Keratinocyte (primary cell): ENCODE results near the gene PDF. TPM values are rescaled to one million over a fixed set of nuclear protein-coding genes. Genes with fewer than 3 reads are reported as not detected.

Source experiments
- DNase-seq: peaks from one replicate; pipeline ENCODE4 v3.0.0-alpha.2; 2011; ENCODE audit warnings: low read depth, missing footprints, low spot score
- FAIRE-seq: peaks from 2 replicates; lab custom pipeline; 2011; peaks lifted over from hg19 to GRCh38; lab: Jason Lieb, UNC
- H2AFZ ChIP-seq: 2 replicates; pipeline ENCODE4 v1.6.0; 2012; ENCODE audit warnings: low read length, control low read depth, inconsistent platforms; ENCODE audit not compliant: control insufficient read depth
- H3K27ac ChIP-seq: 2 replicates; pipeline ENCODE4 v1.5.1; 2011; ENCODE audit warnings: low read length; ENCODE audit not compliant: control insufficient read depth, insufficient read depth
- H3K27me3 ChIP-seq: 3 replicates; pipeline ENCODE4 v1.6.0; 2011; ENCODE audit warnings: low read length; ENCODE audit not compliant: control insufficient read depth, insufficient read depth; ENCODE audit errors: extremely low read depth
- H3K36me3 ChIP-seq, 2 experiments: 2 replicates in 1 of 2; 3 replicates in 1 of 2; pipeline ENCODE4 v1.5.1; 2011; ENCODE audit warnings: low read length in 2 of 2, mild to moderate bottlenecking in 1 of 2; ENCODE audit not compliant: control insufficient read depth in 2 of 2, insufficient read depth in 2 of 2; ENCODE audit errors: extremely low read depth in 1 of 2
- H3K4me1 ChIP-seq: 3 replicates; pipeline ENCODE4 v1.5.1; 2011; ENCODE audit warnings: low read length; ENCODE audit not compliant: control insufficient read depth, insufficient read depth; ENCODE audit errors: extremely low read depth
- H3K4me2 ChIP-seq: 3 replicates; pipeline ENCODE4 v1.6.0; 2011; ENCODE audit warnings: low read depth, low read length; ENCODE audit not compliant: control insufficient read depth, insufficient read depth; ENCODE audit errors: extremely low read depth
- H3K4me3 ChIP-seq, 3 experiments: fragments of 200-600 bp in 1 of 3; sonication (generic) in 1 of 3; 2 replicates in 2 of 3; 3 replicates in 1 of 3; pipeline ENCODE4 v1.5.1; 2011 to 2016; ENCODE audit warnings: low read length in 3 of 3, mild to moderate bottlenecking in 3 of 3, control low read depth in 2 of 3, inconsistent platforms in 1 of 3, low read depth in 1 of 3, mixed read lengths in 1 of 3, mixed run types in 1 of 3, moderate library complexity in 1 of 3; ENCODE audit not compliant: control insufficient read depth in 2 of 3, insufficient read depth in 2 of 3; ENCODE audit errors: extremely low read depth in 1 of 3
- H3K79me2 ChIP-seq: 2 replicates; pipeline ENCODE4 v1.6.0; 2012; ENCODE audit warnings: low read length; ENCODE audit not compliant: control insufficient read depth, insufficient read depth
- H3K9ac ChIP-seq: 3 replicates; pipeline ENCODE4 v1.6.0; 2011; ENCODE audit warnings: low read length; ENCODE audit not compliant: control insufficient read depth, insufficient read depth; ENCODE audit errors: extremely low read depth
- H3K9me1 ChIP-seq: 3 replicates; pipeline ENCODE4 v1.6.0; 2011; ENCODE audit warnings: low read length; ENCODE audit not compliant: control insufficient read depth, insufficient read depth; ENCODE audit errors: extremely low read depth
- H3K9me3 ChIP-seq: 2 replicates; pipeline ENCODE4 v1.5.1; 2012; ENCODE audit warnings: low read depth, low read length; ENCODE audit not compliant: control insufficient read depth
- H4K20me1 ChIP-seq: 3 replicates; pipeline ENCODE4 v1.6.0; 2011; ENCODE audit warnings: low read length; ENCODE audit not compliant: control insufficient read depth, insufficient read depth; ENCODE audit errors: extremely low read depth
- CTCF ChIP-seq, 3 experiments: IDR thresholded peaks in 1 of 3; conservative IDR thresholded peaks in 1 of 3; optimal IDR thresholded peaks in 1 of 3; 2 replicates in 2 of 3; 3 replicates in 1 of 3; pipeline versions ENCODE3 to v1.5.1; 2011; ENCODE audit warnings: low read length in 3 of 3, mild to moderate bottlenecking in 3 of 3, moderate library complexity in 2 of 3, control low read depth in 1 of 3, inconsistent platforms in 1 of 3; ENCODE audit not compliant: insufficient read depth in 2 of 3; ENCODE audit errors: extremely low read depth in 1 of 3
- EZH2 ChIP-seq: IDR thresholded peaks from one replicate; pipeline ENCODE4 v1.6.1; 2012; ENCODE audit warnings: inconsistent platforms, mild to moderate bottlenecking, low read length, moderate library complexity
- dilution Hi-C: fragments of 300-500 bp; cut with MboI; formaldehyde crosslinking; loops from one replicate; pipeline ENCODE4 v1.7.0; 2020; ENCODE audit warnings: low sequenced_read_pairs; ENCODE audit not compliant: extremely low pct_ligation_motif_present
- polyA plus RNA-seq, 5 experiments: library from polyadenylated mRNA; depleted of rRNA in 3 of 5; stranded (reverse) in 3 of 5; stranded (forward) in 1 of 5; unstranded in 1 of 5; fragments of >200 nt; gene quantifications; 1 replicate in 1 of 5; 2 replicates in 3 of 5; 3 replicates in 1 of 5; pipeline versions ENCODE4 v1.2.1 to v1.2.3, GENCODE V29; 2011 to 2012; ENCODE audit warnings: missing spikeins in 2 of 5, low read depth in 1 of 5, low replicate concordance in 1 of 5

Gene PDF
- polyA plus RNA-seq, 1 donor (not counting 4 experiments of a cell fraction or from before 2014, with no cell fraction given) = 3.0 TPM

- Histone ChIP-seq H3K9me1 (peaks cover 2% of the 10 kb centered on the region), H3K4me2 (no peak within 1 kb of the TSS), H3K4me1 (no peaks in the 10 kb centered on the region), H3K27ac (no peak within 1 kb of the TSS), H3K27me3 (no peaks in the 10 kb centered on the region), H3K9ac (no peak within 1 kb of the TSS), H3K79me2 (no peaks in the 10 kb centered on the region), H3K36me3 (peaks cover 3 to 7% of the 10 kb centered on the region in 2 experiments), H3K9me3 (no peaks in the 10 kb centered on the region), H3K4me3 (no peak within 1 kb of the TSS), H4K20me1 (no peaks in the 10 kb centered on the region), H2AFZ (no peak within 1 kb of the TSS)
- TF ChIP-seq CTCF (optimal IDR thresholded peaks at IDR 0.05 in 1 of 3, IDR thresholded peaks at IDR 0.05 in 1 of 3, conservative IDR thresholded peaks at IDR 0.05 in 1 of 3; ENCODE audit: extremely low read depth in 1 of 3, insufficient read depth in 2 of 3, low read length in 3 of 3) (no peak), EZH2 (no peak)
- DNase-seq (no peak), FAIRE-seq (no peak)
- dilution Hi-C loops = no loop called here
Measured at GRCh38 chr16:69351309-69352027, 21.1 kb upstream of the PDF start, which contains the start of gene TMED6. Gene TMED6 (minus strand): TSS chr16:69351786. CDS start chr16:69351753, 33 bp downstream.

GRCh38 chr16:69350536-69351133, 20.2 kb upstream of the PDF start:
- no peaks in the 10 kb centered on the region for H3K79me2 ChIP-seq
- DNase-seq (no peak), FAIRE-seq (no peak)
- H3K27ac ChIP-seq = no peak overlapping the region
- no peak overlapping the region for H2AFZ ChIP-seq
- H3K9me1 ChIP-seq = peaks cover 2% of the 10 kb centered on the region
- TF ChIP-seq CTCF (optimal IDR thresholded peaks at IDR 0.05 in 1 of 3, IDR thresholded peaks at IDR 0.05 in 1 of 3, conservative IDR thresholded peaks at IDR 0.05 in 1 of 3; ENCODE audit: extremely low read depth in 1 of 3, insufficient read depth in 2 of 3, low read length in 3 of 3) (no peak), EZH2 (no peak)
- dilution Hi-C loops = no loop called here
- H3K9ac ChIP-seq = no peak overlapping the region
- peaks cover 3 to 5% of the 10 kb centered on the region in 2 experiments for H3K36me3 ChIP-seq
- H3K9me3 ChIP-seq = no peaks in the 10 kb centered on the region
- H3K4me3 ChIP-seq = no peak overlapping the region
- no peak overlapping the region for H3K4me2 ChIP-seq
- no peaks in the 10 kb centered on the region for H4K20me1 ChIP-seq
- H3K4me1 ChIP-seq = no peaks in the 10 kb centered on the region
- H3K27me3 ChIP-seq = no peaks in the 10 kb centered on the region
